Activated T-cell treated with anti-CD3 and anti-CD28 coated beads, Interleukin-2, amount 50 U/mL, for 48 hours (primary cell): ENCODE results near the gene COL4A2.

Experiments used
- DNase-seq, 2 experiments: peaks; one replicate each; pipeline ENCODE4 v3.0.0-alpha.2; 2020

COL4A2 gene

GRCh38 chr13:110548891-110549794 lies 242.1 kb downstream of the COL4A2 start:
- DNase-seq: no peak

- no peak for DNase-seq
These were observed 242.7 kb downstream of the COL4A2 start for GRCh38 chr13:110549795-110550160.

- no peak for DNase-seq
These were observed 244.2 kb downstream of the COL4A2 start for GRCh38 chr13:110551284-110551683.

- no peak for DNase-seq
These were observed 245.7 kb downstream of the COL4A2 start for GRCh38 chr13:110552767-110553166.

GRCh38 chr13:110553417-110553816 lies 246.3 kb downstream of the COL4A2 start:
- no peak for DNase-seq

GRCh38 chr13:110554227-110554836 lies 247.2 kb downstream of the COL4A2 start:
- no peak for DNase-seq

GRCh38 chr13:110554946-110555345 lies 247.9 kb downstream of the COL4A2 start:
- DNase-seq: no peak

- no peak for DNase-seq
These were observed 248.6 kb downstream of the COL4A2 start for GRCh38 chr13:110555601-110556223.

- DNase-seq: no peak
These were observed 249.1 kb downstream of the COL4A2 start for GRCh38 chr13:110556224-110556606.

GRCh38 chr13:110557082-110557481 lies 250.0 kb downstream of the COL4A2 start:
- DNase-seq: no peak

GRCh38 chr13:110557610-110558305 lies 250.7 kb downstream of the COL4A2 start:
- no peak for DNase-seq

GRCh38 chr13:110559429-110559943 lies 252.4 kb downstream of the COL4A2 start:
- DNase-seq: no peak

- no peak for DNase-seq
These were observed 252.9 kb downstream of the COL4A2 start for GRCh38 chr13:110559986-110560385.

- DNase-seq: no peak
These were observed 253.7 kb downstream of the COL4A2 start for GRCh38 chr13:110560601-110561343.

- peak; percentile 56 to 67 for DNase-seq
These were observed 254.4 kb downstream of the COL4A2 start, which contains the start of gene RAB20 for GRCh38 chr13:110561344-110562035. TSS of gene RAB20 (minus strand) at chr13:110561722. CDS start at chr13:110561519, 203 bp downstream.

GRCh38 chr13:110562036-110562597 lies 255.0 kb downstream of the COL4A2 start:
- peak in 1 of 2 experiments; percentile 24 for DNase-seq
